Osteoblast (primary cell): Measurements from ENCODE around the gene APOBR. TPM values are rescaled to one million over a fixed set of nuclear protein-coding genes. Genes with fewer than 3 reads are reported as not detected.
A peak's percentile ranks its signal among the peaks of the same experiment; 100 is the strongest.
"Not testable (repeated sequence)": the region's sequence is repeated elsewhere in the genome, so short reads cannot be mapped to it uniquely, and the experiment has no call there.

Experiments used
- DNase-seq: peaks from one replicate; pipeline ENCODE4 v3.0.0; 2011; ENCODE audit warnings: low spot score, mixed read lengths; ENCODE audit not compliant: insufficient read length; ENCODE audit errors: missing footprints
- H2AFZ ChIP-seq: 2 replicates; pipeline ENCODE4 v1.6.0; 2011; ENCODE audit warnings: mild to moderate bottlenecking, low read length
- H3K27ac ChIP-seq: 2 replicates; pipeline ENCODE4 v1.5.1; 2011; ENCODE audit warnings: mild to moderate bottlenecking, low read depth, low read length, moderate library complexity
- H3K27me3 ChIP-seq: 2 replicates; pipeline ENCODE4 v1.6.0; 2012; ENCODE audit warnings: mild to moderate bottlenecking, control low read depth, inconsistent platforms, low read length, moderate library complexity; ENCODE audit not compliant: insufficient read depth
- H3K36me3 ChIP-seq: 2 replicates; pipeline ENCODE4 v1.5.1; 2011; ENCODE audit warnings: mild to moderate bottlenecking, low read length, control low read depth, moderate library complexity; ENCODE audit not compliant: insufficient read depth
- H3K4me1 ChIP-seq: 2 replicates; pipeline ENCODE4 v1.5.1; 2011; ENCODE audit warnings: mild to moderate bottlenecking, low read length, control low read depth, moderate library complexity; ENCODE audit not compliant: insufficient read depth
- H3K4me2 ChIP-seq: 2 replicates; pipeline ENCODE4 v1.6.0; 2011; ENCODE audit warnings: mild to moderate bottlenecking, low read length; ENCODE audit not compliant: insufficient read depth
- H3K4me3 ChIP-seq: fragments of 200-600 bp; sonication (generic); 3 replicates; pipeline ENCODE4 v1.5.1; 2012; ENCODE audit warnings: mild to moderate bottlenecking, low read length, inconsistent platforms; ENCODE audit not compliant: insufficient read depth
- H3K79me2 ChIP-seq: 2 replicates; pipeline ENCODE4 v1.6.0; 2012; ENCODE audit warnings: mild to moderate bottlenecking, low read length, control low read depth, inconsistent platforms; ENCODE audit not compliant: insufficient read depth
- H3K9me3 ChIP-seq: 2 replicates; pipeline ENCODE4 v1.5.1; 2011; ENCODE audit warnings: low read depth, low read length, control low read depth
- H4K20me1 ChIP-seq: 2 replicates; pipeline ENCODE4 v1.6.0; 2012; ENCODE audit warnings: mild to moderate bottlenecking, low read length, control low read depth; ENCODE audit not compliant: insufficient read depth
- total RNA-seq: library from RNA; depleted of rRNA; stranded (reverse); fragments of >200 nt; gene quantifications from 2 replicates; pipeline ENCODE4 v1.2.3, GENCODE V29; 2012
- TF ChIP-seq, protein P1 (sequence below): IDR thresholded peaks from 2 replicates; pipeline ENCODE4 v1.5.1; 2011; ENCODE audit warnings: mild to moderate bottlenecking, low read depth, low read length, moderate library complexity; ENCODE audit errors: extremely low read depth

The APOBR gene
- total RNA-seq, 1 donor, result not detected

DNA sequence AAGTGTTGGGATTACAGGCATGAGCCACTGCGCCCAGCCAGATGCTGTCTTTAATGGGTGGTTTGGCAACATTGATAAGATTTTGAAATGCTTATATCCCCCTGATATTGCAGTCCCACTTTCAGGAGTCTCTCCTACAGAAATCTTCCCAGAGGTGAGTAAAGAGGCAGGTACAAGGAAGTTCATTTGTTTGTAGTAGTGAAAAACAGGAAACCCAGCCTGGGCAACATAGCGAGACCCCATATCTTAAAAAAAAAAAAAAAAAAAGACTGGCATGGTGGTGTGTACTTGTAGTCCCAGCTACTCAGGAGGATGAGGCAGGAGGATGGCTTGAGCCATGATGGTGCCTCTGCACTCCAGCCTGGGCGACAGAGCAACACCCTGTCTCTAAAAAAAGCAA, 50.6 kb downstream of the APOBR start:
- Histone ChIP-seq H3K4me3 (no peak overlapping the region), H3K4me1 (no peaks in the 10 kb centered on the region), H3K79me2 (no peaks in the 10 kb centered on the region), H2AFZ (no peak overlapping the region), H4K20me1 (no peaks in the 10 kb centered on the region), H3K27ac (no peak overlapping the region), H3K9me3 (no peaks in the 10 kb centered on the region), H3K27me3 (no peaks in the 10 kb centered on the region), H3K4me2 (no peak overlapping the region), H3K36me3 (no peaks in the 10 kb centered on the region)
- TF ChIP-seq, protein P1, sequence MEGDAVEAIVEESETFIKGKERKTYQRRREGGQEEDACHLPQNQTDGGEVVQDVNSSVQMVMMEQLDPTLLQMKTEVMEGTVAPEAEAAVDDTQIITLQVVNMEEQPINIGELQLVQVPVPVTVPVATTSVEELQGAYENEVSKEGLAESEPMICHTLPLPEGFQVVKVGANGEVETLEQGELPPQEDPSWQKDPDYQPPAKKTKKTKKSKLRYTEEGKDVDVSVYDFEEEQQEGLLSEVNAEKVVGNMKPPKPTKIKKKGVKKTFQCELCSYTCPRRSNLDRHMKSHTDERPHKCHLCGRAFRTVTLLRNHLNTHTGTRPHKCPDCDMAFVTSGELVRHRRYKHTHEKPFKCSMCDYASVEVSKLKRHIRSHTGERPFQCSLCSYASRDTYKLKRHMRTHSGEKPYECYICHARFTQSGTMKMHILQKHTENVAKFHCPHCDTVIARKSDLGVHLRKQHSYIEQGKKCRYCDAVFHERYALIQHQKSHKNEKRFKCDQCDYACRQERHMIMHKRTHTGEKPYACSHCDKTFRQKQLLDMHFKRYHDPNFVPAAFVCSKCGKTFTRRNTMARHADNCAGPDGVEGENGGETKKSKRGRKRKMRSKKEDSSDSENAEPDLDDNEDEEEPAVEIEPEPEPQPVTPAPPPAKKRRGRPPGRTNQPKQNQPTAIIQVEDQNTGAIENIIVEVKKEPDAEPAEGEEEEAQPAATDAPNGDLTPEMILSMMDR, result no peak
- no peak for DNase-seq

GRCh38 chr16:28545964-28546363, 51.5 kb downstream of the APOBR start:
- not testable (repeated sequence) for DNase-seq, H3K27ac ChIP-seq, H3K27me3 ChIP-seq, H4K20me1 ChIP-seq, H2AFZ ChIP-seq, H3K36me3 ChIP-seq, H3K4me1 ChIP-seq, H3K9me3 ChIP-seq, H3K4me3 ChIP-seq, H3K4me2 ChIP-seq, H3K79me2 ChIP-seq

- no peaks in the 10 kb centered on the region for H3K79me2 ChIP-seq
- H3K4me3 ChIP-seq, result no peak overlapping the region
- H2AFZ ChIP-seq, result no peak overlapping the region
- H3K27ac ChIP-seq, result no peak overlapping the region
- no peak overlapping the region for H3K4me2 ChIP-seq
- no peaks in the 10 kb centered on the region for H4K20me1 ChIP-seq
- H3K4me1 ChIP-seq, result no peaks in the 10 kb centered on the region
- H3K36me3 ChIP-seq, result no peaks in the 10 kb centered on the region
- H3K9me3 ChIP-seq, result no peaks in the 10 kb centered on the region
- TF ChIP-seq, protein P1, result no peak
- H3K27me3 ChIP-seq, result no peaks in the 10 kb centered on the region
- DNase-seq, result no peak
Observed at GRCh38 chr16:28546626-28547025, 52.2 kb downstream of the APOBR start.

GRCh38 chr16:28548306-28548802, 53.9 kb downstream of the APOBR start:
- Histone ChIP-seq H3K27me3 (no peaks in the 10 kb centered on the region), H4K20me1 (no peaks in the 10 kb centered on the region)
- TF ChIP-seq, protein P1, result no peak

More at GRCh38 chr16:28548306-28548802, 53.9 kb downstream of the APOBR start:
- peak; percentile 84 for DNase-seq
- Histone ChIP-seq H3K4me3 (no peak overlapping the region), H3K79me2 (no peaks in the 10 kb centered on the region), H3K4me2 (no peak overlapping the region), H3K36me3 (no peaks in the 10 kb centered on the region), H3K4me1 (no peaks in the 10 kb centered on the region), H2AFZ (no peak overlapping the region), H3K27ac (no peak overlapping the region), H3K9me3 (no peaks in the 10 kb centered on the region)

Other genes with a start within 250 kb of the APOBR start
- gene SBK1, start 202.1 kb upstream of the APOBR start, total RNA-seq, result not detected in 2 replicates
- 0.59 and 2.9 TPM in 2 replicates for gene NPIPB6, start 131.1 kb upstream of the APOBR start, total RNA-seq
- gene EIF3CL, start 90.8 kb upstream of the APOBR start, total RNA-seq, result 78.2 and 94.3 TPM in 2 replicates
- gene NPIPB7, start 22.3 kb upstream of the APOBR start, total RNA-seq, result not detected in 2 replicates
- gene CLN3, start 2.6 kb upstream of the APOBR start, total RNA-seq, result 27.9 and 28.0 TPM in 2 replicates
- not detected in 2 replicates for gene IL27, start 12.2 kb downstream of the APOBR start, total RNA-seq
- gene NUPR1, start 44.3 kb downstream of the APOBR start, total RNA-seq, result 27.9 and 31.5 TPM in 2 replicates
- gene SGF29, start 59.3 kb downstream of the APOBR start, total RNA-seq, result 9.4 and 13.4 TPM in 2 replicates
- gene SULT1A2, start 102.4 kb downstream of the APOBR start, total RNA-seq, result not detected in 2 replicates
- 1.8 and 2.9 TPM in 2 replicates for gene SULT1A1, start 115.4 kb downstream of the APOBR start, total RNA-seq
- gene NPIPB8, start 143.4 kb downstream of the APOBR start, total RNA-seq, result not detected in 2 replicates
- 104 and 138 TPM in 2 replicates for gene EIF3C, start 216.8 kb downstream of the APOBR start, total RNA-seq